CMK (cell line): ENCODE data around the gene MVB12B.

Experiments
- DNase-seq: peaks from one replicate; pipeline ENCODE4 v3.0.0-alpha.2; 2010; ENCODE audit warnings: low read depth

The MVB12B gene

GRCh38 chr9:126521551-126521950 is 194.9 kb downstream of the MVB12B start:
- no peak for DNase-seq

DNA sequence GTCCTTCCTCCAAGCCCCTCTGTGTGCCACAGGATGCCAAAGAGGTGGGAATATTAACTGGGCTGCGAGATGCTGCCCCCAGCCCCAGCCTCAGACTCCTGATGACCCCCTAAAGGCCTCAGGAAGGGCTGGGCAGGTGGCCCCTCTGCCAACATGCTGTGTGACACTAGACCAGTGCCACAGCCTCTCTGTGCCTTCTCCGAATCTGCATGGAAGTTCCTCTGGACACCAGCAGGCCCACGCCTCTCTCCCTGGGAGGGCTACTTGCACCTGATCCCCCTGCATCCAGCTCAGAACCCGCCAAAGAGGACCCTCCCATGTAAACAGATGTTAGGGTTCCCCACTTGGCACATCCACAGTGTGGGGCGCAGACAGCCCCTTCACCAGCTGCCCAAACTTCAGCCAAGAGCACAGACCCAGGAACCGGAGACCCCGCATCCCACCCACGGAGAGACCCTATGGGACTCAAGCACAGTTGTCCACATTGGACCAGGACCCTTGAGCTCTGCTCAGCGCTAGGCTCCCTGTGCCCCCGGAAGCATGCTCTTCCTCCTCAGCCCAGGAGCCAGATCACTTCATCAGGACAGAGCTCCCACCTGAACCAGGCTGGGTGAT is 195.5 kb downstream of the MVB12B start:
- no peak for DNase-seq

DNA sequence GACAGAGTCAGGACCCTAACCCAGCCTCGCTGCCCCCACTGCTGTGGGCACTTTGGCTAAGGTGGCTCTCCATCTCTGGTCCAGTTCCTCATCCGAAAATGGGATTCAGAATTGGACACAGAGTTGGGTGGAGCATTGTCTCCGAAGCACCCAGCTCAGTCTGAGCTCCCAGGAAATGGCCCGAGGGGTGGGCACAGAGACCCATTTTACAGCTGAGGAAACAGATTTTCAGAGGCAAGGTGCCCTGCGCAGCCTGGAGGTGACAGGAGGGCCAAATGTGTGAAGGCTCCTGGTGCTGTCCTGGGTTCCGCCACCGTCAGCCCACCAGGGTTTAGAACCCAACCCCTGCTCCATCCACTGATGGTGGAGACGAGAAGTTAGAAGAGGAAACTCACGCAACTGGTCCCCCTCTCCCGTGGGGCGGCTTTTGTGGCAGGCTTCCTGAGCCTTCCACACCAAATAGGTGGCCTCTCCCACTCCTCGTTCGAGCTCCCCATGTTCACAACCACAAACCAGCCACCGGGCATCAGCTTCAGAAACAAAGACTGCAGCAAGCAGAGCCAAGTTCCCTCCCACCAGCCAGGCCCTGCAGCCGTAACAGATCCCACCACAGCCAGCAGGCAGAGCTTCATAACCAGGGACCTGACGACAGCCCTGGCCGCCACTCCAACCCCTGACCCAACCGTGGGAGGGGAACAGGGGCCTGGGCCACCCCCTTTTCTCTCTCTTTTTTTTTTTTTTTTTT is 196.2 kb downstream of the MVB12B start:
- no peak for DNase-seq

GRCh38 chr9:126523611-126524111 is 197.0 kb downstream of the MVB12B start:
- DNase-seq: no peak

- DNase-seq: no peak
Observed at GRCh38 chr9:126524353-126525077, 197.9 kb downstream of the MVB12B start.

- no peak for DNase-seq
Observed at GRCh38 chr9:126526218-126527108, 199.8 kb downstream of the MVB12B start.

DNA sequence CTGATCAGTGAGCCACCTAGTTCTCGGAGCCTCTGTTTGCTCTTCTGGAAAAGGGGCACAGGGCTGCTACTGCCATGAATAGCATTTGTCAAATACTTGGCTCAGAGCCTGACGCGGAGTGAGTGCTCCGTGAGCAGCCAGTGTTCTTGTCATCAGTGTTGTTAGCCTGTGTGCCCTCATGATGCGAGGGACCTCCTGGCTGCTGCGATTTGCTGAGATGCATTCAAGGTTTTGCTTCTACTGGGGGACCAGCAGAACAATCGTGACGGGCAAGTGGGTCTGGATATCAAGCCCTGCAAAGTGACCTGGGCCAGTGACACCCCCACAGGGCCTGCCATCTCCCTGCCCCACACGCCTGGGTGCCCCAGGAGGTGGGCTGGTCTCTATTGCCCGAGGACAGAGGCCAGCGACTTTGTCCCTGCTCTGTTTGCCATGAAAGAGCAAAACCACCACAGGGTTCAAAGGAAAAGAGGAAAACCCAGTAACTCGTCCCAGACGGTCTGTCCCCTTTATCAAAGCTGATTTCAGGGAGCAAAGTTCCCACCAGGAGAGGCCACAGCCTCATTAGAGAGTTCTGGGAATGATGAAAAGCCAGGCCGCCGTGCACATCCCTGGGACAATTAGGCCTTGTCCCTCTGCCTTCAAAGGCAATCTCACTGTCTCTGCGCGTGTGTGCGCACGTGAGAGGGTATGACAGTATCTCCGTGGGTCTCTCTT is 200.6 kb downstream of the MVB12B start:
- DNase-seq: no peak

- no peak for DNase-seq
Observed at GRCh38 chr9:126528111-126528510, 201.5 kb downstream of the MVB12B start.

- DNase-seq: no peak
Observed at GRCh38 chr9:126528915-126529314, 202.3 kb downstream of the MVB12B start.

DNA sequence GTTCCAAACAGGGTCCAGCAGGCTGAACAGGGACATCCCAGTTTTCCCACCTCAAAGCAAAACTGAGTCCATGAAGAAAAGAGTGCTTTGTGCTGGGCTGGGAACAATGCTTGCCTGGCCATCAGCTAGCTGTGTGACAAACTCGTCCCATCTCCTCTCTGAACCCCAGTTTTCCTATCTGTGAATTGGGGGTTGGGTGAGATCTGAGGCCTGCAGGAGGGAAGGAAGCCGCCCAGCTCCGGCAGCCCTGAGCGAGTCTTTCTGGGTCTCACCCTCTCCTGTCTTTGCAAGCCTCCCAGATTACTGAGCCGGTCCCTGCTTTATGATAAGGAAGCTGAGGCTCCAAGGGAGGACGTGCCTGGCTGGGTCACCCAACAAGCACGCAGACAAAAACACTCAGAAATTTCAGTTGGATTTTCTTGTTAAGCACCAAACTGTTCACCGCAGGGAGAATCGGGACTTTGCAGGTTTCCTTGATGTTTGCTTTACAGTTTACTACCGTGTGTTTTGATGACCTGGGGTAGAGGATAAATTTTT is 204.5 kb downstream of the MVB12B start:
- no peak for DNase-seq

DNA sequence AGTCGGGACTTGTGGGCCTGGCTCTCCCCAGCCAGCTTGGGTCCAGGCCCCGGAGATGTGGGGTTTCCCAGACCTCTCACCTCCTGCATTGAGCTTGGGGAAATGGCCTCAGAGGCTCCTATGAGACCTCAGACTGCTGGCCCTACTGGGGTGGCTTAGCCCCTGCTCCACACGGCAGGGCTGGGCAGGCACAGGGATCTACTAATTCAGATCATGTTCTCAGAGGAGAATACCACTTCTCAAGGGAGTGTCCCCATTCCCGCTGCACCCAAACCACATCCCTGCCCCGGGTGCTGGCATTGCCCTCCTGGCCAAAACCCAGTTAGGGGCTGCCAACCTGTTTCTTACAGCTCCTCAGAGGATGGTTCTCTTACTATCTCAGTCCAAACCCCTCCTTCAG is 205.0 kb downstream of the MVB12B start:
- DNase-seq: no peak

- no peak for DNase-seq
Observed at GRCh38 chr9:126532019-126532462, 205.4 kb downstream of the MVB12B start.

- DNase-seq: no peak
Observed at GRCh38 chr9:126532489-126532888, 205.9 kb downstream of the MVB12B start.

- DNase-seq: no peak
Observed at GRCh38 chr9:126532951-126533925, 206.6 kb downstream of the MVB12B start.

GRCh38 chr9:126533926-126534310 is 207.3 kb downstream of the MVB12B start:
- no peak for DNase-seq

GRCh38 chr9:126534431-126535186 is 208.0 kb downstream of the MVB12B start:
- DNase-seq: no peak

- no peak for DNase-seq
Observed at GRCh38 chr9:126536131-126536530, 209.5 kb downstream of the MVB12B start.

DNA sequence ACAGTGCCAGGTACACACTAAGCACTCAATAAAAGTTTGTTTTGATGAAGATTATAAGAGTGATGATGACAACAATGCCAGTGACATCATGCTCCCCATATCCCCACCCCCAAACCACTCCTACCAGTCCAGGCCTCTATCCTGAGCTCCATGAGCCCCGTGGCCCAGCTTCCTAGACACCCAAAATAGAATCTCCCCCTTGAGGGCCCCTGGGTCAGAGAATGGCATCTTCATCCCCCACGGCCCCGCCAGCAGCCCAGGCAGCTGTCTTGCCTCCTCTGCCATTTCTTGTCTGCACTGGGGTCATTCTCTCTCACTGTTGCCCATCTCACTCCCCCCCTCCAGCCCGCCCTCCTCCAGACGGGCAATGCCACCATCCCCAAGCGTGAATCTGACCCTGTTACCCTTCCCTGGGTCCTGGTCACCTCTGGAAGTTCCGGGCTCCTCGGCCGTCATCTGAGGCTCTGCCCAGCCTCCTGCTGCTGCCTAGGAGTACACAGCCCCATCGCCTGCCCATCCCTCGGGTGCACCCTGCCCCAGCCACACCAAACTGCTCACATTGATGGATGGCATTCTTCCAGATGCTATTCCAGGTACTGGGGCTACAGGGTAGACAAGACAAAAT is 210.3 kb downstream of the MVB12B start:
- DNase-seq: no peak

DNA sequence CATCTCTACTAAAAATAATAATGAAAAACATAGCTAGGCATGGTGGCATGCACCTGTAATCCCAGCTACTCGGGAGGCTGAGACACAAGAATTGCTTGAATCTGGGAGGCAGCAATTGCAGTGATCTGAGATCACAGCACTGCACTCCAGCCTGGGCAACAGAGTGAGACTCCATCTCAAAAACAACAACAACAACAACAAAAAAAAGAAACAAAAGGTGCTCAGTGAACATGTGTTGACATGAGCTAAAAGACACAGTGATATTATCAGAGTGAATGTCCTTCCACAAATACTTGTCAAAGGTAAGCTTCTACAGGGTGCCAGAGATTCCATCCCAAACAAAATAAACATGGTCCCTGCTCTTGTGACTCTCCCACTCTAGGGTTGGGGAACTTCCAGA is 211.9 kb downstream of the MVB12B start:
- no peak for DNase-seq
